MM.1S (cell line): ENCODE data around the gene MAD1L1.

Experiments used
- CTCF ChIP-seq: fragments of 300-600 bp; sonication (generic); IDR thresholded peaks from 2 replicates; pipeline ENCODE4 v1.5.1; 2016; ENCODE audit warnings: antibody characterized with exemption, low read length, mixed read lengths
- EZH2 ChIP-seq: fragments of 300-600 bp; sonication (generic); optimal IDR thresholded peaks from 2 replicates; pipeline ENCODE3; 2017; ENCODE audit warnings: low read depth, mild to moderate bottlenecking, antibody characterized with exemption, low read length, mixed read lengths

- TF ChIP-seq EZH2 = no peak
- no peak for TF ChIP-seq CTCF
Measured at GRCh38 chr7:2130096-2130375, 102.7 kb downstream of the MAD1L1 start.
